ENCODE results near the gene RBM24. TPM values are rescaled to one million over a fixed set of nuclear protein-coding genes. Genes with fewer than 3 reads are reported as not detected.

The RBM24 gene
- total RNA-seq, 2 experiments from 2014 or later: not detected

- intact Hi-C loops (cut with micrococcal nuclease; ENCODE audit: unreplicated experiment): no loop called here
- no peaks in the 10 kb centered on the region for H3K36me3 ChIP-seq (ENCODE audit: insufficient read depth, low read length)
- DNase-seq (ENCODE audit: low spot score): no peak
- BruUV-seq (replicated peaks): no TSS peak
- no peaks in the 10 kb centered on the region for H3K9me3 ChIP-seq (ENCODE audit: low read length)
- CTCF ChIA-PET (ENCODE audit: unreplicated experiment): no interaction called here
- no peak overlapping the region for H3K4me2 ChIP-seq (ENCODE audit: low read length)
- no peak overlapping the region for H3K4me3 ChIP-seq (ENCODE audit: low read depth, low read length, poor library complexity, severe bottlenecking)
- H3K4me1 ChIP-seq (ENCODE audit: insufficient read depth, low read length, poor library complexity, severe bottlenecking): no peaks in the 10 kb centered on the region
- no peak overlapping the region for H2AFZ ChIP-seq (ENCODE audit: low read length)
- H3K79me2 ChIP-seq (ENCODE audit: insufficient read depth, low read depth, low read length): no peaks in the 10 kb centered on the region
- H4K20me1 ChIP-seq (ENCODE audit: insufficient read depth, low read length): no peaks in the 10 kb centered on the region
- TF ChIP-seq, protein P1, sequence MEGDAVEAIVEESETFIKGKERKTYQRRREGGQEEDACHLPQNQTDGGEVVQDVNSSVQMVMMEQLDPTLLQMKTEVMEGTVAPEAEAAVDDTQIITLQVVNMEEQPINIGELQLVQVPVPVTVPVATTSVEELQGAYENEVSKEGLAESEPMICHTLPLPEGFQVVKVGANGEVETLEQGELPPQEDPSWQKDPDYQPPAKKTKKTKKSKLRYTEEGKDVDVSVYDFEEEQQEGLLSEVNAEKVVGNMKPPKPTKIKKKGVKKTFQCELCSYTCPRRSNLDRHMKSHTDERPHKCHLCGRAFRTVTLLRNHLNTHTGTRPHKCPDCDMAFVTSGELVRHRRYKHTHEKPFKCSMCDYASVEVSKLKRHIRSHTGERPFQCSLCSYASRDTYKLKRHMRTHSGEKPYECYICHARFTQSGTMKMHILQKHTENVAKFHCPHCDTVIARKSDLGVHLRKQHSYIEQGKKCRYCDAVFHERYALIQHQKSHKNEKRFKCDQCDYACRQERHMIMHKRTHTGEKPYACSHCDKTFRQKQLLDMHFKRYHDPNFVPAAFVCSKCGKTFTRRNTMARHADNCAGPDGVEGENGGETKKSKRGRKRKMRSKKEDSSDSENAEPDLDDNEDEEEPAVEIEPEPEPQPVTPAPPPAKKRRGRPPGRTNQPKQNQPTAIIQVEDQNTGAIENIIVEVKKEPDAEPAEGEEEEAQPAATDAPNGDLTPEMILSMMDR (conservative IDR thresholded peaks at IDR 0.05; ENCODE audit: low read length): no peak
- no peak for TF ChIP-seq EZH2phosphoT487 (IDR thresholded peaks at IDR 0.05; ENCODE audit: borderline replicate concordance, low read depth, low read length)
- H3K27ac ChIP-seq (ENCODE audit: low read depth, low read length, poor library complexity, severe bottlenecking): no peak overlapping the region
- POLR2A ChIA-PET: no interaction called here
- H3K9me2 ChIP-seq (ENCODE audit: insufficient read depth, low read length): no peaks in the 10 kb centered on the region
These were observed 540 bp upstream of the RBM24 start for GRCh38 chr6:17280552-17281090.

- no TSS peak for BruUV-seq (replicated peaks)
- CTCF ChIA-PET (ENCODE audit: unreplicated experiment): no interaction called here
- no peak overlapping the region for H3K4me2 ChIP-seq (ENCODE audit: low read length)
These were observed 628 bp downstream of the RBM24 start for GRCh38 chr6:17281497-17282481.

More at GRCh38 chr6:17281497-17282481, 628 bp downstream of the RBM24 start:
- Histone ChIP-seq H3K36me3 (ENCODE audit: insufficient read depth, low read length) (no peaks in the 10 kb centered on the region), H3K4me3 (ENCODE audit: low read depth, low read length, poor library complexity, severe bottlenecking) (no peak overlapping the region), H3K4me1 (ENCODE audit: insufficient read depth, low read length, poor library complexity, severe bottlenecking) (no peaks in the 10 kb centered on the region), H4K20me1 (ENCODE audit: insufficient read depth, low read length) (no peaks in the 10 kb centered on the region), H2AFZ (ENCODE audit: low read length) (no peak overlapping the region), H3K9me2 (ENCODE audit: insufficient read depth, low read length) (no peaks in the 10 kb centered on the region), H3K79me2 (ENCODE audit: insufficient read depth, low read depth, low read length) (no peaks in the 10 kb centered on the region), H3K27ac (ENCODE audit: low read depth, low read length, poor library complexity, severe bottlenecking) (no peak overlapping the region), H3K9me3 (ENCODE audit: low read length) (no peaks in the 10 kb centered on the region)
- intact Hi-C loops (cut with micrococcal nuclease; ENCODE audit: unreplicated experiment): no loop called here
- POLR2A ChIA-PET: no interaction called here
- no peak for DNase-seq (ENCODE audit: low spot score)
- TF ChIP-seq EZH2phosphoT487 (IDR thresholded peaks at IDR 0.05; ENCODE audit: borderline replicate concordance, low read depth, low read length): no peak
- TF ChIP-seq, protein P1 (conservative IDR thresholded peaks at IDR 0.05; ENCODE audit: low read length): no peak

Measured in OCI-LY7 (cell line).